Stimulated activated CD8-positive, alpha-beta memory T cell treated with anti-CD3 and anti-CD28 coated beads, Interleukin-7, amount 100 ng/mL, for 24 hours (primary cell): ENCODE measurements around the gene UNC80.

ENCODE experiments used
- DNase-seq: peaks from one replicate; pipeline ENCODE4 v3.0.0-alpha.2; 2020; ENCODE audit warnings: low read depth

Gene UNC80

DNA sequence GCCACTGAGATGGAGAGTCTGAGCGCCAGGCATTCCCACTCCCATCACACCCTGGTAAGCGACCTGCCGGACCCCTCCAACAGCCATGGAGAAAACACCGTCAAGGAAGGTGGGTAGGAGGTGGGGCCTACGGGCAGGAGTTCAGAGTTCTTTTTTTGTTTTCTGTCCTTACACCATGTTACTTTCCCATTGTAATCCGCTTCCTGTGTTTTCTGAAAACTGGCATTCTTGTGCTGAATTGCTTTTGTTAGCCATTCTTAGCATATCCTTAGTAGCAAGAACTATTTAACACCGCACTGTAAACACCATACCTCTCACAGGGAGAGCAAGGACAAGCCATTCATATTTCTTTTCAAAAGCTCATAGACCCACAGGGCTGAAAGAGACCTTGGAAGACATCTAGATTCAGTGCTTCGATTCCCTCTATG, 46.2 kb downstream of the UNC80 start:
- no peak for DNase-seq

GRCh38 chr2:209818939-209819338, 47.3 kb downstream of the UNC80 start:
- no peak for DNase-seq

DNA sequence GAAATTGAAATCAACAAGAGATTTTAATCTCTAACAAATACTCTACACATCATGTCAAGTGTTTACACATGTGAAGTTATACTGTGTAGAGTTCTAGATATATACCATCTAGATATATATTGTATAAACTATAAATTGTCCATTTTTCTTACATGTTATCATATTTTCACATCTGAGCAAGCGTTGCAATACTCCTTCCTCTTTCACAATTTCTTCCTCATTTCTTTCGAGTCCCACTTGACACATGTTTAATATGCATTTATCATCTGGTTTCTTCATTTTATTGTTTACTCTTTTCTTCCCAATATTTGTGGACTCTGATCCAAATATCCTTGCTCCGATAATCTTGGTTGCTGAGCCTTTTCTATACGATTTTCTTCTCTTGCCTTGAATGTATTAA, 50.2 kb downstream of the UNC80 start:
- no peak for DNase-seq

DNA sequence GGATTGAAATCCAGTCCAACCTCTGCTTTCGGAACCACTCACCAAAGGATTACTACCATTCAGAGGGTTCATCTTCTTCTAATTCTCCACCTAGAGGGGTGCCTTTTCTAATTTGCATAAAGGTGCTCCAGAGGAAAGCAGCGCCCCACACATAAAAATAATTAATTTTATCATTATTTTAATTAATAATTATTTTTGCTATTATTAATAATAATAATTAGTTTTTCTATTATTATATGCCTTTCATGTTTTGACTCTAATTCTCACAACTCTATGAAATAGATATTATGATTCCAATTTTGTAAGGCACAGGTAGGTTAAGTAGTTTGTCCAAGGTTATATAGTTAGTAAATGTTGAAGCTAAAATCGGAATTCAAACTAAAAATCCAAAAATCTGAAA, 51.9 kb downstream of the UNC80 start:
- DNase-seq, result no peak

DNA sequence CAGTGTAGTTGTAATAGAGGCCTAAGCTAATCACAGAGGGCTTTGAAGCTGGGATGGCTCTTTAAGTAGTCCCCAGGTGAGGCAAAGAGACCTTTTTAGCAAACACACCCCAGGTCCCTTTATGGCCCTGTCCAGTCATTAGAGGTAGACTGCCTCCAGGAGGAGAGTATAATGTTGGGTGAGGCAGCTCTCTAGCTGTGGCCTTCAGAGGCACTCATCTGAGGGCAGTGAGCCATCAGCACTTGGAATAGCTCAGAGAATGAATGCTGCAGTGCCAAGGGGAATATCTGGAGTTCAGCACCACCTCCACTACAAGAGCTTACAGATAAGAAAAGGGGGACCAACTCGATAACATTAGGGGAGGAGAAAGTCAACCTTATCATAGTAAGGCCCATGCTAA, 52.8 kb downstream of the UNC80 start:
- DNase-seq, result no peak

GRCh38 chr2:209830722-209831465, 59.3 kb downstream of the UNC80 start:
- DNase-seq, result no peak

DNA sequence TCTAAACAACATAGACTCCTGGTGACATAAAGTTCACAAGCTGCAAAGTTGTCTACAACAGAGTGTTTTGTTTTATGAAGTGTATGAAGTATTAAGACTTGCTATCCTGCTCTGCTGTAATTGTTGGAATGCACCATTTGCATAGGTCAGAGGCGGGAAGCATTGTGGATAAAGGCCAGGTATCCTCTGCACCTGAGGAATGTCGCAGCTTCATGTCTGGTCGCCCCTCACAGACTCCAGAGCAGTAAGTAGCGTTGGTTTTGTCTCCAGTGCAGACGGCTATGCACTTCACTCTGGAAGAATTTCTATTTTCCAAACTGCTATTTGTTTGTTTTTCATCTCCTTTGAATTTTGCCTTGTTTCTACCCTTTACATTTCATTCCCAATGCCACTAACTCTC, 63.1 kb downstream of the UNC80 start:
- no peak for DNase-seq

DNA sequence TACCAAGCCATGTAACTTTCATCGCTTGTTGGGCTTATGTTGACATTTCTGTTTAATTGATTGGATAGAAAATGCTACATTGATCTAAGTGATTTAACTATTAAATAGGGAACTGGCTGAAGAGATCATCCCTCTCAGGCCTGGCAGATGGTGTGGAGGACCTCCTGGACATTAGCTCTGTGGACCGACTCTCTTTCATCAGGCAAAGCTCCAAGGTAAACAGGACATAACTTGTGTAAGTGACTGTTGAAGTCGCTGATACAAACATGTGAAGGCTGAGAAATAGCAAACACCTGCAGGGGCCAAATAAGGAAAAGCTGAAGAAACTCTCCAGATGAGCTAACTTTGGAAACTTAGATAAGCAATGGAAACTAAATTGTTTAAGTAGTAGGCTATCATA, 68.8 kb downstream of the UNC80 start:
- no peak for DNase-seq

GRCh38 chr2:209845666-209846065, 74.0 kb downstream of the UNC80 start:
- DNase-seq, result no peak

- no peak for DNase-seq
Measured at GRCh38 chr2:209864716-209865295, 93.2 kb downstream of the UNC80 start.

DNA sequence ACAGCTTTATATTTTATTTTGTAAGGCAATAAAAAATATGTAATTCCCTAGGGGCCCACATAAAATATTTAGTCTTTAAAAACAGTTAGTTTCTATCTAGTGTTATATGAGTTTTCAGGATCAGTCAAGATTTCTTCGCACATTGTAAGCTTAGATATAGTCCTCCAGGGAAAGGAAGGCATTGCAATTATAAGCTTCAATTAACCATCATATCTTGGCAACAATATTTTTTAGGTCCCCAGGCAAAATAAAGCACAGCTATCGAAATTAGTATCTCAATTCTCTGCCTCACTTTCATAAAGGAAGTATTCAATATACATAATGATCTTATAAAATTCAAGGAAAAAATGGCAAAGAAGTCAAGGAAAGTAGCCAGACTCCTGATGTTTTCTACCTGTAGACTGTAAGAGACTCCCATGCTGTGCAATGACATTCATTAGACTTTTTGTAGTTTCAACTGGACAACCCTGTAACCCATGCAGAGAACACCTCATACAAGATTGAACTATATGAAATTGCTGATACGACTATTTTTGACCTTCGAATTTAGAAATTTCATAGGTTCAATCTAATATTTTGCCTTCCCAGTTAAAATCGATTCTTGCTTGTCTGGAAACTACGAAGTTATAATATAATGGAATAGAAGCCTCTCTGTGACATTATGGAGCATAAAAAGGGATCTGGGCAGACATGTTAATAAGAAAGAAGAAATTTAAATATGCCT, 96.8 kb downstream of the UNC80 start:
- DNase-seq, result no peak

GRCh38 chr2:209870067-209870466, 98.4 kb downstream of the UNC80 start:
- no peak for DNase-seq

- no peak for DNase-seq
Measured at GRCh38 chr2:209872675-209873074, 101.0 kb downstream of the UNC80 start.

DNA sequence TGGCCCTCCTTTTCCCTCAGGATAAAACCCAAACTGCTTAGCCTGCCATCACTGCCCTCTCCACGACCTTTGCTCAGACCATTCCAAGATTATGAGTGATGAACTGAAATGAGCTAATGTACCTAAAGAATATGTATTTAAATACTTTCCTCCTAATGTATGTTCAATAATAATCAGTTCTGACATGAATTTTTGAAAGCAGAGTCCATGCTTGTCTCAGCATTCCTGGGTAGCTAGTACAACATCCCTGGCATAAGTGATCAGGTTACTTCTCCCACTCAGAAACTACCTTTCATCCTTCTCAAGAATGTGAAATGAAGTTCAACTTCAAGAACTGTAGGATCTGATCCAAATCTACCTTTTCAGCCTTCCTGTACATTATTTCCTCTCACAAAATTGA, 103.6 kb downstream of the UNC80 start:
- DNase-seq, result no peak

DNA sequence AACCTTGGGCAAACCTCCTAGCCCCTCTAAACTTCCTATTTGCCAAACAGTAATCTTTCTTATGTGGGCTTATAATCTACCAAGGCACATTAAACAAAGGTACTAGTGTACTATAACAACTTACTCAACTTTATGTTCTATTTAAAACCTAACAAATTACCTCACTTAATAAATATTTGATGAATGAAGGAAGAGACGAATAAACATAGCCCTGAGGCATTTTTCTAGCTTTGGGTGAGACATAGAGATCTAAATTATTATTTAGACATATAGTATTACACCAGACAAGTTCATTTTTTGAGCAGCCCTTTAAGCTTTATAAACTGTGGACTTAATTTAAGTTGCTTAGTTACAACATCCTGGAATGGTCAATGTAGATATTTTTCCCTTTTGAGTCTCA, 104.6 kb downstream of the UNC80 start:
- no peak for DNase-seq

DNA sequence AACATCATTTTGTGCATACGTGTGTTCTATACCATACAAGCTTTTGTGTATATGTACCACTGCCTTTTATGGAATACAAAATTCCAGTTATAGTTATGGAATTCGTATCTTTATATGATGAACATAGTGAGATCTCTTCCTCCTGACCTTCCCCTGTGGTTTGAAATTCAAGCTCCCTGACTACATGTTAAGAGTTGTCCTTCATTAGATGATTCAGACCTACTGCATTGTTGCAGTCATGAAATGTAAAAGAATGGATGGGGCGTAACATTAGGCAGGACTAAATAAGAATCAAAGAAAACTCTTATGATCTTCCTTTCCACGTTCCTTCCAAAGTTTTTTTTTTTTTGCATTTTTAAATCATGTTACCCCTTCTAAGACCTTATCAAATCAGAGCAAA, 107.1 kb downstream of the UNC80 start:
- no peak for DNase-seq

GRCh38 chr2:209900638-209901037, 129.0 kb downstream of the UNC80 start:
- DNase-seq, result no peak

DNA sequence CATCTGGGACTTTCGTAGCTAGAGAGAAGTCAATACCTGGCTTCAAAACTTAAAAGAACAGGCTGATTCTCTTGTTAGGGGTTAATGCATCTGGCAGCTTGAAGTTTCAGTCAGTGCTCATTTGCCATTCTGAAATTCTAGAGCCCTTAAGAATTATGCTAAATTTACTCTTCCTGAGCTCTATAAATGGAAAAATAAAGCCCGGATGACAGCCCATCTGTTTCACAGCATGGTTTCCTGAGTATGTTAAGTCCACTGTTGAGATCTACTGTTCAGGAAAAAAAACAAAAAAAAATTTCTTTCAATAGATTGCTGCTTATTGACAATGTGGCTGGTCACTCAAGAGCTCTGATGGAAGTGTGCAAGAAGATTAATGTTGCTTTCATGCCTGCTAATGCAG, 129.5 kb downstream of the UNC80 start:
- no peak for DNase-seq

GRCh38 chr2:209905691-209906090, 134.1 kb downstream of the UNC80 start:
- DNase-seq, result no peak

DNA sequence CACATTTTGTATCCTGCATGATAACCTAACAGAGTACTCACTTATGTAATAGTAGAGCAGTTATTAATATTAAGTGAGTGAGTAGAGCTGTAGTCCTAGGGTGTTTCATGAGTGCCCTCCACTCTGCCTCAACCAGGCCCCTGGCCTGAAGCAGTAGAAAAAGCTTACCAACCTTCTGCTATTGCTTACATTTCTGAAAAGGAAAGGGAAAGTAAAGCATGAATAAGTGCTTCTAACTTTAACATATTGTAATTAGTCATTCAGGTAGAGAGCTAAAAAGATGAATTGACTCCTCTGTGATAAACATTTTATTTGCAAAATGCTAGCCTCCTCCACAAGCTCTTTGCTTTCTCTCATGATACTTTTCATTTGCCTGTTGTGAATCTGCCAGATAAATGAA, 136.1 kb downstream of the UNC80 start:
- no peak for DNase-seq

DNA sequence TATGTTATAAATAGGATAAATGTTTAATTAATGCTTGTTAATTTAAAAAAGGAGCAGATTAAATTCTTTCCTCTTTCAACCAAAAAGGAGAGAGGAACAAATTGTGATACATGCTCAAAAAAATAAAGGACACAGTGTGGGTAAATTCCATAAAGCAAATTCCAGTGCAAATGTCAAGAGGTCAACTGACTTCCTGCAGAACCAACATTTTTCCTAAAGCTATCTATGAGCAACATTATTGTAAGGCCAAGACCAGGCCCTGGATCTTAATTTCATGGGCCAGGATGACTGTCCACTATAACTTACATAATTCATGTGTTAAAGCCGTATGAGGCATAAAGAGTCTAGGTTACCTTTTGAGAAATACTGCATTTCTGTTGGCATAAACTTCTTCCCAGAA, 136.9 kb downstream of the UNC80 start:
- no peak for DNase-seq

- no peak for DNase-seq
Measured at GRCh38 chr2:209911486-209911885, 139.9 kb downstream of the UNC80 start.

DNA sequence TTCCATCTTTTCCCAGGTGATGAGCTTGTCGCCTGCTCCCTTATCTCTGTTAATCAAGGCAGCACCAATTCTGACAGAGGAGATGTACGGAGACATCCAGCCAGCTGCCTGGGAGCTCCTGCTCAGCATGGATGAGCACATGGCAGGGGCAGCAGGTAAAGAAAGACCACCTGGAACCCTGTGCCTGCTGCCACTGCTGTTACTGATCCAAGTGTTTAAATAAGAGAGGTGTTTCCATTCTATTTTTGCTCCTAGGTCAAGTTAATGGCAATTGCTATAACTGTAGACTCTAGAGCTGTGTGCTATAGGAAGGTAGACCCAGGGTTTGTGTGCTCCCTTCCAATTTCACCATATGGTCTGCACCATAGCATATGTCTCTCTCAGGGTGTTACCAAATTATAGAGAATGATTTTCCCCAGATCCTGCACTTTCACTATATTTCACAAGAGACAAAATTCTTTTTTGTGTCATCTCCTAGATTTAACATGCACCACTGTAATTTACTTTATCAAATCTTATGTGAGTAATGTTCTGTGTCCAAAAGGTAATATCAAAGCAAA, 142.2 kb downstream of the UNC80 start:
- no peak for DNase-seq
